Right ventricle myocardium inferior (tissue), 1 donor: ENCODE data around the gene LUZP1. TPM values are rescaled to one million over a fixed set of nuclear protein-coding genes. Genes with fewer than 3 reads are reported as not detected.

Source experiments
- ATAC-seq: fragments of 200-7000 bp; cut with Tn5 transposase; one replicate; pipeline ENCODE4 v1.9.1; 2020; ENCODE audit warnings: mild to moderate bottlenecking, moderate library complexity
- DNase-seq: peaks from one replicate; pipeline ENCODE4 v3.0.0; 2021; ENCODE audit errors: missing footprints
- intact Hi-C: fragments of 100-400 bp; cut with DNase I; formaldehyde crosslinking; loops from one replicate; pipeline ENCODE4 v1.11.0; 2022
- total RNA-seq: library from RNA; stranded (reverse); fragmentation: NEBNext Ultra II Directional; extraction: Animal tissue kit (Norgen Biotek cat#: 25700); gene quantifications from one replicate; pipeline ENCODE4 v1.2.1, GENCODE V29; 2021
- donor health status: DM: no; HTN: yes; CAD: no; lungs with severe emphysema.

Gene LUZP1
- total RNA-seq, 1 donor from 2014 or later, result 30.4 TPM

- no peak for ATAC-seq
These were observed 42.5 kb downstream of the LUZP1 start for GRCh38 chr1:23126200-23126599.

GRCh38 chr1:23125489-23125888 lies 43.2 kb downstream of the LUZP1 start:
- intact Hi-C loops, result no loop called here
- ATAC-seq, result no peak
- no peak for DNase-seq

More at GRCh38 chr1:23126200-23126599, 42.5 kb downstream of the LUZP1 start:
- intact Hi-C loops, result no loop called here
- no peak for DNase-seq

GRCh38 chr1:23124259-23125026 lies 44.2 kb downstream of the LUZP1 start:
- DNase-seq (no peak), ATAC-seq (no peak)
- intact Hi-C loops, result loop anchor here (5.0 kb wide), 1 partner anchor 43 kb away; the partner anchor contains the start of gene LUZP1

DNA sequence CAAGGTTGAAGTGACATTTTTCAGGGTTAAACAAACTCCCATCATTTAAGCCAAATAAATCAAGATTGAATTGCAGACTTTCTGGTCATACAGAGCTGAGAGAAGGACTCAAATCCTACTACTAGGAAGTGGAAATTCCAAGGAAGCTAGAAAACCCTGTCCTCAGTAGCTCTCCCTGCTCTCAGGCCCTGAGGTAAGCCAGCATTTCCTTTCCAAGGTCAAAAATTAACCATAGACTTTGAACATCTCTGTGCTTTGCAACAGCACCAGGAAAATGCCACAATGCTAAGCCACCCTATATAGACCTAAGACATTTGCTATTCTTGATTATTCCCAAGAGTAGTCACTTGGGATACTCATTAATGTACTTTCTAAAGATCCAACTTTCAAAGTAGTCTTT lies 45.1 kb downstream of the LUZP1 start:
- DNase-seq, result no peak
- no peak for ATAC-seq
- intact Hi-C loops, result loop anchor here (5.0 kb wide), 1 partner anchor 44 kb away; the partner anchor contains the start of gene LUZP1

- ATAC-seq (no peak), DNase-seq (no peak)
- intact Hi-C loops, result loop anchor here (5.0 kb wide), 1 partner anchor 45 kb away; the partner anchor contains the start of gene LUZP1
These were observed 45.9 kb downstream of the LUZP1 start for GRCh38 chr1:23122796-23123195.

DNA sequence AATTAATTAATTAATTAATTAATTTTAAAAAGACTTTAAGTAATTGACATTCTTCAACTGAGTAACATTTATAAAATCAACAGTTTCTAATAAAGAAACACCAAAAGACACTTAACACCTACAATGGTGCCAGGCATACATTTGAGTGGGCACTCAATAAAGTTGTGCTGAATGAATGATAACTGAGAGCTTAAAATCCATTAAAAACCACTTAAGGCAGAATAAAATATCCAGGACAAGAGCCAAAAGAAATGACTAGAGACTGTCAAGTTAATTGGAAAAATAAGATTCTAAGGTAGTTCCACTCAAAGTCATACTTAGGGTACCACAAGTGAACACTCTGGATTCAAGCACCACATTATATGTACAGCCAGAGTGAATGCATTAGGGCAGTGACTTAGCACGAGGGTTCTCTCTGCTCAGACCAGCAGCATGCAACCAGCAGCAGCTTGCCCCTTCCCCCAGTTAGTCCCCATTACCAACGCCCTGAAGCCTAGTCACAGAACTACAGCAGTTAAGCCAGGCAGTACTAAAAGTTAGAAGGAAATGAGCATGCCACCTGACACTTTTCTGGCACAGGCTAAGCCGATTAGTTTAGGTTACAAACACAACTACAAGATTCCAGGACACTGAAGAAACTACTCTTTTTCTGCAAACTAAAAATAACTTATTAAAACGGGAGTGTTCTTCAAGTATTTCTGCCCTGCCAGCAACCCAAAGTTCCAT lies 46.5 kb downstream of the LUZP1 start:
- intact Hi-C loops, result loop anchor here (5.0 kb wide), 1 partner anchor 45 kb away; the partner anchor contains the start of gene LUZP1
- ATAC-seq, result peak; percentile 20
- DNase-seq, result no peak

DNA sequence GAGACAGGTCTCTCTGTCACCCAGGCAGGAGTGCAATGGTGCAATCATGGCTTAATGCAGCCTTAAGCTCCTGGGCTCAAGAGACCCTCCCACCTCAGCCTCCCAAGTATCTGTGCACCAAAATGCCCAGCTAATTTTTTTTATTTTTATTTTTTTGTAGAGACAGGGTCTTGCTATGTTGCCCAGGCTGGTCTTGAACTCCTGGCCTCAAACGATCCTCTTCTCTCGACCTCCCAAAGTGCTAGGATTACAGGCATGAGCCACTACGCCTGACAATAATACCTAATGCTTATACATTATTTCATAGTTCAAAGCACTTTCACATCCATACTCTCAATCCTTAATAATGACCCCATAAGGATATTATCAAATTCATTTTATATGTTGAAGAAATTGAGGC lies 48.3 kb downstream of the LUZP1 start:
- no peak for ATAC-seq
- intact Hi-C loops, result loop anchor here (5.0 kb wide), 1 partner anchor 47 kb away; the partner anchor contains the start of gene LUZP1

GRCh38 chr1:23118957-23119792 lies 49.5 kb downstream of the LUZP1 start:
- ATAC-seq, result peak; percentile 36
- no peak for DNase-seq
- intact Hi-C loops, result no loop called here

More for the DNA sequence above, 48.3 kb downstream of the LUZP1 start:
- no peak for DNase-seq

DNA sequence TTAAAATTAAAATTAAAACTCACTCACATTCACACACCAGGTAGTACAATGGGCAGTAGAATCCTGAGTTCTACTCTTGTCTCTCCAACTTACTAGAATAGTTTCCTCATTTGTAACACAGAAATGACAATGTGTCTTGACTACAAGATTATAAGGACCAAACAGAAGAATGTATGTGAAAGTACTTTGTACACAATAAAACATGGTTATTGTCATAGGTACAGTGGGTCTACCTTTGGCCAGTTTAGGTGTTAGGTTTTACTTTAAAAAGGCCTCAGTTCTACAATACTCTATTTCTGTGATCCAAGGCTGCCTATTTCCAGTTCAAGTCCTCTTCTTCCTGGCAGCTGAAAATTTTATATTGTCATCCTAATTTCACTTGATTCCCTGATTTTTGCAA lies 50.2 kb downstream of the LUZP1 start:
- no peak for DNase-seq
- no peak for ATAC-seq
- intact Hi-C loops, result no loop called here

DNA sequence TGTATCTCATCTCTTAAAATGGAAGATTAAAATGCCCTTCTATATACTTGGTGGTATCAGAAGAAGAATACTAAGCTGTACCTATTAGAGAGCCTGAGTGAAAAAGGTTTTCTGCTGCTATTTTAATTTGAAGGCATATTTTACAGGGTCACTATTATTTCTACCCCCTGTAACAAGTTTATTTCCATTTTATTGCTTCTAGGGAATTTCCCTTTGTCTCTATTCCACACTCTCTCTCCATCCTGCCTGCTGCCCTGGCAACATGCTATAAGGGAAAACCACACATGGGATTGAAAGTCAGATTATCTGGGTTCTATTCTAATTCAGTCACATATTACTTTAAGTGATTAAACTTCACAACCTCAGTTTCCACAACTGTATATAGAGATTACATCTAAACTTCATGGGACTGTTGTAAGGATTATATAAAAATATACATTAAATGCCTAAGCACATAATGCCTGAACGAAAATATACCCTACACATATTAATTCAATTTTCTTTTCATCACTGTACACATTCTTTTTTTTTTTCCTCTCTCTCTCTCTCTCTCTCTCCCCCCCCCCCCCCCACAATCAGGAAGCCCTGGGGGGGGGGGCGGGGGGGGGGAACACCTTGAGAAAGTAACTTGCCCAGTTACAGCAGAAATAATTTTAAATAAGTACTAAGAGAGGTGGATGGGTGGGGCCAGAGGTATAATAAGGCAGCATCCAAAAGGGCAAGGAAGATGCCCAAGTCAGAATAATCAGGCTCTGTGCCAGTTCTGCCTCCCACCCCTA lies 51.5 kb downstream of the LUZP1 start:
- intact Hi-C loops, result no loop called here
- no peak for DNase-seq
- no peak for ATAC-seq

DNA sequence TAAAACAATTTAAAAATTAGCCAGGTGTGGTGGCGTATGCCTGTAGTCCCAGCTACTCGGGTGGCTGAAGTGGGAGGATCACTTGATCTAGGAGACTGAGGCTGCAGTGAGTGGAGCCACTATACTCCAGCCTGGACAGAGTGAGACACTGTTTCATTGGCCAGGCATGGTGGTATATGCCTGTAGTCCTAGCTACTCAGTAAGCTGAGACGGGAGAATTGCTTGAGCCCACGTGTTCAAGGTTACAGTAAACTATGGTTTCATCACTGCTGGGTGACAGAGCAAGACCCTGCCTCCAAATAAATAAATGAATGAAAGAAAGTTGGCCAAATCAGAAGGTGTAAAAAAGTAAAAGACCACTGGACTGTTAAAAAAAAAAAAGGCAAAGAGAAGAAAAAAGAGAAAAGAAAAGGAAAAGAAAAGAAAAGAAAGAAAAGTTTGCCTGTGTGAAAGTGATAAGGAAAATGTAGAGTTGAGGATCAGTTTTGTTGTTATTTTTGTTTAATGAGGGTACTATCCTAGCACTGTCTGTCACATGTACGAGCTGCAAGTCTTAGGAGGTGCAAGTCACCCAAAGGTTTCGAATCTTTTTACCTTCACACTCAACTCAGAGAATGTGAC lies 52.3 kb downstream of the LUZP1 start:
- DNase-seq (no peak), ATAC-seq (no peak)
- intact Hi-C loops, result no loop called here

DNA sequence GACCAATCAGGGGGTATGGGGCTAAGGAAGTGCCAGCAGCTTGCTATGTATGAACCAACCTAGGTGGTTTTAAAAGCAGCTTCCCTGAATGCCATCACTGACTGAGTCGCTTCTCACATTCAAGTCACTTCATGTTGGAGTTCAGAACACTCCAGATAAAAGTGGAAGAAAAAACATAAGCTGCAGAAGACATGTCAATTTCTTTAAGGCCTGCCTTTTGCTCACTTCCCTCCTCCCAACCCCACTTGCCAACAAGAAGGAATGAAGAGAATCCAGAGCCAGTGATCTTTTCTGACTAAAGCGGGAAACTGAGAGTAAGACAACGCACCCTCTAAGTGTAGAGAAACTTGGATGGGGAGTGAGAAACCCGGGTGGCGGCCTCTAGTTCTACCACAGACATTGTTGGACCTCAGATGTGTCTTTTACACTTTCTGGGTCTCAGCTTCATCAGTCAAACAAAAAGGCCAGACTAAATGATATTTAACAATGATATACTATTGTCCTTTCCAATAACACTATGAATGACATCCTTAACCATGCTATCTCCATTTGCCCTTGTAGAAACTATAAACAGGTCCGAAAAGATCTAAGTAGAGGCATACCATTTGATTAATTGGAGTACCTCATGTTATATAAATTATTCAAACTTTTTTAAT lies 54.1 kb downstream of the LUZP1 start:
- ATAC-seq (no peak), DNase-seq (no peak)
- intact Hi-C loops, result no loop called here

DNA sequence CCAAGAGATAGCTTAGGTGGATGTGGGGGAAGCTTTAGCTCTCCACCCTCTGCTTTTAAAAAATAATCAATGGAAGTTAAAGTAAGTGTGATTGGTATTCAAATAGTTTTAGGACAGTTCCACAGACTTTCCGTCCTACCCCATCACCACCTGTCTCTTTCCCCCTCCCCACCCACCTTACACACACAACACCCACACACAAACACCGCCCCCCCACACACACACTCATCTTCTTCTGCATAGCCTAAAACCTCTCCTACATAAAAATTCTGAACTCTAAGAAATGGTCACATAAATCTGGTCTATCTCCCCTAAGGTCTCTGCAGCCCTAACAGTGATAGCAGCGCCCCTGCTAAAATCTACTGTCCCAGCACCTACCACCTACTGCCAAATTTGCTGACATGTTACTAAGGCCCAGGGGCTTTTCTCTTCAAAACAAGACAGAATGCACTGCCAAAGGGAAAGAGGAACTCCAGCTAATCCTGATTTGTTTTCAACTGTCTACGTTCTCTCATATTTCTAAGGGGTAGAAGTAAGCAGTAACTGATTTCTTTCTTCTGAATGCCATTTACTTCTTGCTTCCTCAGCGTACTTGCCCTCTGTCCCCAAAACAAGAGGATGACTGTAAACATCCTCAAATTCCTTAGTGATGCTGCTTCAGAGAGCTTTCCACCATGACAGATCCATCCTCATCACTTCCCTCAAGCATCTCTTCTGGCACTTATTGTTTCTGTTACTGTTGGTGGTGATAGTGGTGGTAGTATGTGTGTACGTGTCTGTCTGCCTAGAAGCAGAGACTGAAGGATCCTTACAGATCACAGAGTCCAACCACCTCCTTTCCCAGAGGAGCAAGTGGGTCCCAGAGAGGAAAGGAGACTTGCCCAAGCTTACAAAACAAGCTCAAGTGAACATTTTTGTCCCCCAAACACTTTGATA lies 56.8 kb downstream of the LUZP1 start:
- no peak for ATAC-seq
- intact Hi-C loops, result no loop called here
- DNase-seq, result no peak

DNA sequence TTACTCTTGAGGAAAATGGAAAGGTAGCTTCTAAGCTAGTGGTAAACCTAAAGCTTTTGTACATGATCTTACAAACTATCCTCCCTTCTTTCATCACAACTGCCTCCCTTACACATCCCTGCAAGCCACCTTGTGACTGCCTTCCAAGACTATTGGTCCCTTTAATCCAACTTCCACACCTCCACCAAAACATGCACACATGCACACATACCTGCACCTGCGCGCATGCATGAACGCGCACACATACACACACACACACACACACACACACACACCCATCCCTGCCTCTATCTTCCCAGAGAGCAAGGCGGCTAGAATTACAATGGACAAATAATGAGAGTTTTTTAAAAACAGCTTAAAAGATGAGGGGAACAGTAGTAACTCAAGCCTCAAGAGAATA lies 58.3 kb downstream of the LUZP1 start:
- ATAC-seq, result no peak
- intact Hi-C loops, result no loop called here
- DNase-seq, result no peak

DNA sequence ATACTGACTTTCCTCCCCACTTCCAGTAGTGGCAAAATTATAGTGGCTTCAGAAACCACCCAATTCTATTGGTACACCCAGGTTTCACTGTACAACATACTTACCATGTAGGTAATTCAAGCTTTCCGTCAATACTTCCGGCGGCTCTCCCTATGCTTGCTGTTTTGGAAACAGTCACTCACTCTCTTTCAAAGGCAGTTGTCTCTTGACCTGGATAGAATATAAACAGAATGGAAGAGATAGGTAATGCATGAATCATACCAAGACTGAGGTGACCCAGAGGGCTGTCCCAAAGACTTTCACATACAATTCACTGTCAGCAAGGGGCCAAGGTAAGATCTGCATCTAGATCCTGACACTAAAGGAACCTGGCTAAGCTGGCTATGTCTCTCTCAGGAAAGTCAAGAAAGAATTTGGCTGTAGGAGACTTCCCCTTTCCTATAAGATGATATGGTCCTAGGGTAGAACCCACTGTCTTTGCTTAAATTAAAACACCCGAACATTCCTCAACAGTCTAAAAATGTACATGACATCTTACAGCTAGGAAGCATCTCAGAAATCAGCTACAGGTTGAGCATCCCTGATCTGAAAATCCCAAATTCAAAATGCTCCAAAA lies 59.6 kb downstream of the LUZP1 start:
- intact Hi-C loops, result no loop called here
- no peak for DNase-seq
- ATAC-seq, result no peak
